GM19043 (cell line): ENCODE results near the gene RAD51AP1.

Experiments used
- ATAC-seq: cut with Tn5 transposase; IDR thresholded peaks from one replicate; pipeline ENCODE4 v1.9.1; 2021; ENCODE audit warnings: low read depth; ENCODE audit not compliant: unreplicated experiment

The RAD51AP1 gene

DNA sequence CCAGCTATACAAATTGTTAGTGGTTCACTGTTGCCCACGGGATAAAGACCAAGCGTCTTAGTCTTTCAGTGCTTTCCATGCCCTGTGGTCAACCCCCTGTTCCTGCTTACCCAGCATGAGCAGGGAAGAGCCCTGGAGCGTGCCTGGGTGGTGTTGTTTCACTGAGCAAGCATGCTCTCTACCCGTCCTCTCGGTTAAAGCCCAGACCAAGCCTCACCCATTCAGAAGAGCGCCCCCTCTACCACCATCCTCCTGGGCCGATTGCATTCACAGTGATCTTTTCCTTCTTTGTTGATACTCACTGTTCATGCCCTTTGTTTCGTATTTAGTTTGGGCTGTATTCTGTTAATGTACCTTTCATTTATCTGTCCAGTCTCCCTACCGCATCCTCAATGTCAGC is 48.4 kb downstream of the RAD51AP1 start:
- no peak for ATAC-seq

DNA sequence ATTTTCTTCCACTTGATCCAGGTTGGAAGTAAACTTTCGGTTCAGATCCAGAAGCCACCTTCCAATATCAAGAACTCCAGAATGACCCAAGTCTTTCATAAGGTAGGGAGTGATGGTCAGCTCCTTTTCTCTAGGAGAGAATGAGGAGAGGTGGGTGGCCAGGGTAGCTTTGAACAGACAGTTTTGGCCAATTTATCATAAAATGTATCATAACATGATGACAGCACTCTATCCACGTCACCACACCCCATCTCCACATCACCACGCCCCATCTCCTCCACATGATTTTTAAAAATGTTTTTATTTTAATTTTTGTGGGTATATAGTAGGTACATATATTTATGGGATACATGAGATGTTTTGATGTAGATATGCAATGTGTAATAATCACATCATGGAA is 50.2 kb downstream of the RAD51AP1 start:
- no peak for ATAC-seq

GRCh38 chr12:4589941-4590340 is 51.3 kb downstream of the RAD51AP1 start:
- ATAC-seq, result no peak

- ATAC-seq, result no peak
Observed at GRCh38 chr12:4591180-4591687, 52.5 kb downstream of the RAD51AP1 start.

DNA sequence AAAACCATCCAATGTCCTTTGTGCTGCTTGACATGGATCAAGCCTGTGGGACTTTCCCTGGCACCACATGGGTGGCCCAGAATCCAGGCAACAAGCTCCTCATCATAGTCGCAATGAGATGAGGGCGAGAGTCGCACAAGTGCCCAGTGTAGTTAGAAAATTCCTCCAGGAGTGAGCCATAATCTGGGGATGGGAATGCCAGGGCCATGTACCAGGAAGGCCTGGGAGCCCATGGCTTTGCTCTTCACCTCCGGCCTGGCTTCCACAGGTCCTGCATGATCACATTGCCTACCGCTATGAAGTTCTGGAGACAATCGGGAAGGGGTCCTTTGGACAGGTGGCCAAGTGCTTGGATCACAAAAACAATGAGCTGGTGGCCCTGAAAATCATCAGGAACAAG is 57.2 kb downstream of the RAD51AP1 start:
- no peak for ATAC-seq

GRCh38 chr12:4603421-4603820 is 64.7 kb downstream of the RAD51AP1 start:
- ATAC-seq, result no peak

- ATAC-seq, result no peak
Observed at GRCh38 chr12:4603946-4604345, 65.3 kb downstream of the RAD51AP1 start.

DNA sequence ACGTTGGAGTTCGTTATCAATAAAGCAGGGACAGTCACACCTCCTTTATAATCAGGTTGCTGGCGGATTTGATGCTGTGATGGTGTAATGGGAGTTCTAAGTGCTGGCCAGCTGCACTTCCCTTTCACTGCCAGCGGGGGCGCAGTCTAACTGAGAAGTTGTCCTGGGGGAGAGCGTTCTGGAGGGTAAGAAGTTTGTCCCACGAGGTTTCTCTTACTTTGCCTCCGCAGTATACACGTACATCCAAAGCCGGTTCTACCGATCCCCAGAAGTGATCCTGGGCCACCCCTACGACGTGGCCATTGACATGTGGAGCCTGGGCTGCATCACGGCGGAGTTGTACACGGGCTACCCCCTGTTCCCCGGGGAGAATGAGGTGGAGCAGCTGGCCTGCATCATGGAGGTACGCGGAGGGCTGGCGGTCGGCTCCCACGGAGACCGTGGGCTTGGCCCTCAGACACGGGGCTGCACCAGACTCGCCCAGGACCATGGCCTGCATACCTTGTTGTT is 66.0 kb downstream of the RAD51AP1 start:
- peak; percentile 86 for ATAC-seq

GRCh38 chr12:4607056-4607455 is 68.4 kb downstream of the RAD51AP1 start:
- no peak for ATAC-seq

DNA sequence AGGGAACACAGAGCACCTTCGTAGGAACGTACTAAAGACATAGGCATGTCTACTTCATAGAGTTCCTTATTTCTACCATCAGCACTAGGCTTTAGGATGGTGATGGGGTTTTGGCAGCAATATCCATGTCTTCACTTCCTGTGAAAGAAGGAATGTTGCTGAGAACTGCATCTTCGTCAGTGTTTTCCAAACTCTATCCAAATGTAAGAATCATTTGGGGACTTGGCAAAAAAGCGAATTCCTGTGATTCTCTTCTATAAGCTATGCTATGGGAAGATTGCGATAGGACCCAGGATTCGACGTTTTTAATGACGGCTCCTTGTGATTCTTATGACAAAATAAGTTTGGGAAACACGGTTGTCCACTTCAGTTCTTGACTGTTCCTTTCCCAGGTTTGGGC is 70.4 kb downstream of the RAD51AP1 start:
- ATAC-seq, result no peak
